ENCODE results near the gene ISOC1.

ISOC1 gene

GRCh38 chr5:129094924-129095899 is 663 bp downstream of the ISOC1 start:
- DNase-seq (ENCODE audit: low read depth), result no peak

- no peak for DNase-seq (ENCODE audit: low read depth)
These were observed 1.9 kb downstream of the ISOC1 start for GRCh38 chr5:129096382-129096991.

GRCh38 chr5:129097498-129098296 is 3.1 kb downstream of the ISOC1 start:
- no peak for DNase-seq (ENCODE audit: low read depth)

- no peak for DNase-seq (ENCODE audit: low read depth)
These were observed 4.1 kb downstream of the ISOC1 start for GRCh38 chr5:129098488-129099183.

- DNase-seq (ENCODE audit: low read depth), result no peak
These were observed 4.6 kb downstream of the ISOC1 start for GRCh38 chr5:129099184-129099569.

- no peak for DNase-seq (ENCODE audit: low read depth)
These were observed 7.2 kb downstream of the ISOC1 start for GRCh38 chr5:129101794-129102193.

GRCh38 chr5:129103397-129103796 is 8.8 kb downstream of the ISOC1 start:
- no peak for DNase-seq (ENCODE audit: low read depth)

- DNase-seq (ENCODE audit: low read depth), result no peak
These were observed 10.4 kb downstream of the ISOC1 start for GRCh38 chr5:129104915-129105455.

- DNase-seq (ENCODE audit: low read depth), result no peak
These were observed 13.1 kb downstream of the ISOC1 start for GRCh38 chr5:129107637-129108036.

- DNase-seq (ENCODE audit: low read depth), result no peak
These were observed 16.2 kb downstream of the ISOC1 start for GRCh38 chr5:129110742-129111141.

GRCh38 chr5:129111351-129111750 is 16.8 kb downstream of the ISOC1 start:
- DNase-seq (ENCODE audit: low read depth), result no peak

- DNase-seq (ENCODE audit: low read depth), result no peak
These were observed 17.7 kb downstream of the ISOC1 start for GRCh38 chr5:129112295-129112694.

- DNase-seq (ENCODE audit: low read depth), result no peak
These were observed 19.3 kb downstream of the ISOC1 start for GRCh38 chr5:129113867-129114266.

- no peak for DNase-seq (ENCODE audit: low read depth)
These were observed 20.1 kb downstream of the ISOC1 start for GRCh38 chr5:129114539-129115193.

GRCh38 chr5:129115680-129116079 is 21.1 kb downstream of the ISOC1 start:
- no peak for DNase-seq (ENCODE audit: low read depth)

GRCh38 chr5:129116797-129117196 is 22.2 kb downstream of the ISOC1 start:
- DNase-seq (ENCODE audit: low read depth), result no peak

GRCh38 chr5:129118405-129118804 is 23.9 kb downstream of the ISOC1 start:
- DNase-seq (ENCODE audit: low read depth), result no peak

GRCh38 chr5:129118826-129119225 is 24.3 kb downstream of the ISOC1 start:
- no peak for DNase-seq (ENCODE audit: low read depth)

GRCh38 chr5:129120158-129120581 is 25.6 kb downstream of the ISOC1 start:
- no peak for DNase-seq (ENCODE audit: low read depth)

GRCh38 chr5:129122560-129122959 is 28.0 kb downstream of the ISOC1 start:
- DNase-seq (ENCODE audit: low read depth), result no peak

- no peak for DNase-seq (ENCODE audit: low read depth)
These were observed 30.1 kb downstream of the ISOC1 start for GRCh38 chr5:129124608-129125007.

Data from fibroblast of the conjunctiva (primary cell).